ENCODE results near the gene TMEM158.

GRCh38 chr3:45211466-45212094, 14.5 kb downstream of the TMEM158 start:
- TF ChIP-seq, protein P1, sequence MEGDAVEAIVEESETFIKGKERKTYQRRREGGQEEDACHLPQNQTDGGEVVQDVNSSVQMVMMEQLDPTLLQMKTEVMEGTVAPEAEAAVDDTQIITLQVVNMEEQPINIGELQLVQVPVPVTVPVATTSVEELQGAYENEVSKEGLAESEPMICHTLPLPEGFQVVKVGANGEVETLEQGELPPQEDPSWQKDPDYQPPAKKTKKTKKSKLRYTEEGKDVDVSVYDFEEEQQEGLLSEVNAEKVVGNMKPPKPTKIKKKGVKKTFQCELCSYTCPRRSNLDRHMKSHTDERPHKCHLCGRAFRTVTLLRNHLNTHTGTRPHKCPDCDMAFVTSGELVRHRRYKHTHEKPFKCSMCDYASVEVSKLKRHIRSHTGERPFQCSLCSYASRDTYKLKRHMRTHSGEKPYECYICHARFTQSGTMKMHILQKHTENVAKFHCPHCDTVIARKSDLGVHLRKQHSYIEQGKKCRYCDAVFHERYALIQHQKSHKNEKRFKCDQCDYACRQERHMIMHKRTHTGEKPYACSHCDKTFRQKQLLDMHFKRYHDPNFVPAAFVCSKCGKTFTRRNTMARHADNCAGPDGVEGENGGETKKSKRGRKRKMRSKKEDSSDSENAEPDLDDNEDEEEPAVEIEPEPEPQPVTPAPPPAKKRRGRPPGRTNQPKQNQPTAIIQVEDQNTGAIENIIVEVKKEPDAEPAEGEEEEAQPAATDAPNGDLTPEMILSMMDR (IDR thresholded peaks at IDR 0.05; ENCODE audit: low read depth, low read length): no peak
- TF ChIP-seq POLR2A (IDR thresholded peaks at IDR 0.05; ENCODE audit: extremely low read depth, insufficient read length): no peak
- no peak for TF ChIP-seq MYC (IDR thresholded peaks at IDR 0.05; ENCODE audit: low read depth, low read length)
